GM19324 (cell line): ENCODE results near the gene MOB3C.

Experiments used
- ATAC-seq: cut with Tn5 transposase; IDR thresholded peaks from one replicate; pipeline ENCODE4 v1.9.1; 2021; ENCODE audit warnings: mild to moderate bottlenecking, moderate library complexity; ENCODE audit not compliant: unreplicated experiment, low FRiP score

The MOB3C gene

DNA sequence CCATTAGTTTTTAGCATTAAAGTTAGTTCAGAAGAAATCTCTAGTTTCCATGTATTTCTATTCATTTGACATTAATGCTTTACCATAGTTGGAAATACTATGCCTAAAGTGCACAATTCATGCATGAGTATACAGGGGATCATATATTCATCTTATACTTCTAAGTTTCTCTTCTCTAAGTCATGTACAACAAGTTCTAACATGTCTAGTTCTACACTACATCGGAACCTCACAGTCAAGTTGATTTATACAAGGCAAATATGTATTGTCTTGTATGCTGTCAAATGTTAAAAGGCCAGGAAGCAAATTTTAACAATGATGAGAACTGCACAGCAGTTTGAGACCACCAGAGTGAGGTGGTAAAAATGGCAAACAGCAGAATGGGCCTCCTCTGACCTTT lies 22.9 kb upstream of the MOB3C start:
- no peak for ATAC-seq

- no peak for ATAC-seq
These were observed 22.3 kb upstream of the MOB3C start for GRCh38 chr1:46638921-46639320.

GRCh38 chr1:46637444-46638083 lies 21.0 kb upstream of the MOB3C start:
- ATAC-seq = no peak

- no peak for ATAC-seq
These were observed 18.6 kb upstream of the MOB3C start for GRCh38 chr1:46635205-46635604.

DNA sequence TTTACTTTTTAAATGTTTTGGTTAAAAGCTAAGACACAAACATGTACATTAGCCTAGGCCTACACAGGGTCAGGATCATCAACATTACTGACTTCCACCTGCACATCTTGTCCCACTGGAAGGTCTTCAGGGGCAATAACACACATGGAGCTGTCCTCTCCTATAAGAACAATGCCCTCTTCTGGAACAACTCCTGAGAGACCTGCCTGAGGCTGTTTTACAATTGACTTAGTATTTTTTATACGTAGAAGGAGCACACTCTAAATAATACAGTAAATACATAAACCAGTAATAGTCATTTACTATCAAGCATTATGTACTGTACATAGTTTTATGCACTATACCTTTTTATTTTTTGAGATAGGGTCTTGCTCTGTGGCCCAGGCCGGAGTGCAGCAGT lies 14.1 kb upstream of the MOB3C start:
- no peak for ATAC-seq

DNA sequence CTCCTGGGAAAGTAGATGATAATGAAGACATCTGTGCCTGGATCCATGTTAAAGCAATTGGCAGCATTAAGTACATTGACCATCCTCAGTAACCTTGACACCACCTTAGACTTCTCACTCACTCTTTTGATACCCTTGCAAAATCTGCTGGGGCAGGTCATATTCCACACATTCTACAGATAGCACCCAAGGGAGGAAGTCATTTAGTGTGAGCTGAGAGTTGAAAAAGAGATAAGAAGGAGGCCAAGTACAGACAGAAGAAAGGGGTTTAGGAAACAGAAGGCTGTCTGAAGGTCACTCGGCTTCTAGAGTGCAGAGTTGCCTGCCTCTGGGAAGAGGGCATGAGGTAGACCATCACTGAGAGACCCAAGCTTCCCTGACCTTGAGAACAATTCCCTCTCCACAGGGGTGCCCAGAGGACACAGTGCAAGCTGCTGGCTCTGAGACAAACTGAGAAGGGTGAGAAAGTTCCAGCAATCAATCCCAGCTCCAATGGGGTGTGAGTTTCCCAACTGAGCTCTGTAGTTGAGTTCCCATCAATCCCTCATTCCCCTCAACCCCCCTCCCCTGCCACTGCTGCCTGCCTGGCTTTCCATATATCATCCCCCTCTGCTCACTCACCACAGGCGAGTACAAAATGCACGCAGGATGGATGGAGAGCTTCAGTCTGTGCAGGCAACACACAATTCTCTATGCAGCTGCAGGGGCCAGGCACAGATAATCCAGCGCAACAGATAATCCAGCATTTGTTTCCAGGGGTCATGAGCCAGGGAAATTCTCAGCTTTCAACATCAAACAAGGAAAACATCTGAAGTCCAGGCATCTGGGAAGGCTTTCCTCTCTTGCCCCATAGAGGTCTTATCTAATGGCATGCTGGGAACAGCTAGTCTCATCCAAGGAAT lies 7.4 kb upstream of the MOB3C start:
- no peak for ATAC-seq

- no peak for ATAC-seq
These were observed 5.7 kb upstream of the MOB3C start for GRCh38 chr1:46622344-46622743.

- no peak for ATAC-seq
These were observed 5.3 kb upstream of the MOB3C start for GRCh38 chr1:46621930-46622329.

DNA sequence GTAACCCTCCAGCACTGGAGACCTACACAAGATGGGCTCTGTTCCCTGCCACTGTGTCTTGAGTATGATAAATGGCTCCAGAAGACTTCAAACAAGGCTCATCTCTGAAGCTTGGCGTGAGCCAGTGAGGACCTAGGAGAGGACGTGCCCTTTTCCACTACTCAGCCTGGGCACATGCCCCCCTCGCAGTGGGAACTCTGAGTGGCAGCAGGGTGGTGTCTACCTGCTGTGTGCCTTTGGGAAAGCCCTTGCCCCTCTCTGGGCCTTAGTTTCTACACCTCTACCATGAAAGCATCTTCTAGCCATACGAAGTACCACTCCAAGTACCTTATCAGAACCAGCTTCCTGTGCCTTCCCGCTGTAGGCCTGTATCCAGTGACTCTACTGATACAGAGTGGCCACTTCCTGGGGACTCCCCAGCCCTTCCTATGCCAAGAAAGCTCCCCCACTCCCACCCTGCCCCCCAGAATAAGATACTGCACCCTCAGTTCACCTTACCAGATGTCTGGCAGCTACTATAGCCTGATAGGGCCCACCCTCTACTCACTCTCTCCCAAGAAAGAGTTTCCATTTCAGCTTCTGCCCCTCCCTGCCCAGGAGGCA lies 3.1 kb upstream of the MOB3C start:
- no peak for ATAC-seq

GRCh38 chr1:46618754-46619415 lies 2.3 kb upstream of the MOB3C start:
- ATAC-seq = no peak

GRCh38 chr1:46617833-46618232 lies 1.2 kb upstream of the MOB3C start:
- ATAC-seq = no peak

DNA sequence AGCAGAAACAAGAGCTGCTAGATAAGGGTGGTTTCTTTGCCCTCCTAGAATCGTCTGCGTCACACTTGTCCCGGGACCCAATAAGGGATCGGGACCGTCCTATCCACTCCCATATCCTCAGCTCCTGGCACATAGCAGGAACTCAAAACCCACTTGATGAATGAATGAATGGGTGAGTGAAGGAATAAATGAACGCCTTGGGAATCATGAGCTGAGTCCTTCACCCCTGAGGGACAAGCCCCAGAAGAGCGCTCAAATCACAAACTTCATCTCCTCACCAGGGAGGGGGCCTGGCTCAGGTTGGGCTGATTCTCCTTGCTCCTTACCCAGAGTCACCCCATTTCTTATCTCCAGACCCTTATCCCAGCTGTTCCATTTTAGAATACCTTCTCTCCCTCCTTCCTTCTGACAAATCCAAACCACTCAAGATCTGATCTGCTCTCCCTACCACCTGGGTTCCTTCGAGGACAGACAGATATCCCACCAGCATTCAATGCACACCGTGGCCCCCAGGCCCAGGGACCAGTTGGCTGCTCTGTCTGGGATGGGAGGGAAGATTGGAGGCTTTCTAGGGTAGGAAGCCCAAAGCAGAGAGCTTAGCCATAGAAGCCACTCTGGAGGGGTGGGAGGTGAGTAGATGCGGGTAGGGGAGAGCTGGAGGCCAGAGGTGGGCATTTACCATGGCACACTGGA lies 643 bp upstream of the MOB3C start:
- no peak for ATAC-seq

- no peak for ATAC-seq
These were observed 876 bp downstream of the MOB3C start for GRCh38 chr1:46615735-46616134.

- ATAC-seq = no peak
These were observed 1.5 kb downstream of the MOB3C start for GRCh38 chr1:46615088-46615487.

DNA sequence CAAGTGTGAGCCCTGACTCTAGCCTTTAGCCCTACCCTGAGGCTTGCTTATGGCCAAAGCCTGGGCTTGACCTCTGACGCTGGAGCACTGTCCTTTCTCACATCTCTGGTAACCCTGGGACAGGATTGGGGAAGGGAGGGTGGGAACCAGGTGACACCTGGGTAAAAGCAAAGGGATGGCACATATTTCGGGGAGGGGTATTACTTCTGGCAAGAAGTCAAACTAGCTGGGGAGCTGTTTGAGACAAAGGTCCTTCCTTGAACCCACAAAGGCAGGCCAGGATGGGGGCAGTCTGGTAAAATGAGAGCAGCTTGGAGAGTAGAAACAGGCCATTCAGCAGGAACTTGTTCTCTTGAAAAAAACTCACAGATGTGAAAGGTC lies 2.0 kb downstream of the MOB3C start:
- no peak for ATAC-seq

DNA sequence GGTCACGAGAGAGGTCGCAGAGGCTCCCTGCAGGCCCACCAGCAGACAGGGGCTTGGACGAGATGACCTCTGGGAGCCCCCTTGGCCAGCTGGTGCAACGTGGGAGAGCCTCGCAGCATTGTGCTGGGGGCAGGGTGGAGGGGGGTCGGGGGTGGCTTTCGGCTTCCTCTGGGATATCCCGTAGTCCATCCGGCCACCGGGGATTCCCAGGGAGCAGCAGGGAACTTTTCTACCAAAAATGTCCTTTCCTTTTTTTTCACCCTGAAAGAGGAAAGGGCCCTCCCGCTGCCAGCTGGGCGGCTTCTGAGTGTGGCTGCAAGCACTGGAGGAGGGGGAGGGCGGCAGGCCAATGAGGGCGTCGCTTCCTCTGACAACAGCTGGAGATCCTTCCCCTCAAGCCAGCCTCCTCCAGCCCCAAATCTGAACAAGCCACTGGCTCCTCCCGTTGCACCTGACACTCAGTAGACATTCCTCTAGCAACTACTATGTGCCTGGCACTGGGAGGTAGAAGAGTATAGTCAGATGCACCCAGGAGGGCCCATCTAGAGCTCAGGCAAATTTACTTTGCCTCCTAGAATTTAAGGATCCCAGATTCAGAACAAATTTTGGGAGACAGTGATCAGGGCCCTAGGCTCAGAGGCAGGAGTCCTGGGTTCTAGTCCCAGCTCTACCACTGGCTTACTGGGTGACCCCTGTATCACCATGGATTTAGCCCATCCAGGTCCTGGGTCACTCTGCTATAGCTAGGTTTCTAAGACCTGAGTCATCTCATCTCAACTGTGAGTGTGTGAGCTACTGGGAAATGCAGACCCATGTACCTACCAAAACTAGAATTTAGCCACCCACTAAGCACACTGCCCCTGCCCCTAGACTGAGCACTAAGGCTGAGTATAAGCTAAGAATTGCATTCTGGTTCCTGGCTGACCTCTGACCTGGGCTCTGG lies 2.7 kb downstream of the MOB3C start:
- ATAC-seq = no peak

- no peak for ATAC-seq
These were observed 3.5 kb downstream of the MOB3C start for GRCh38 chr1:46612937-46613660.

GRCh38 chr1:46611691-46612221 lies 4.9 kb downstream of the MOB3C start:
- ATAC-seq = no peak
